ENCODE results near the gene LINS1. TPM values are rescaled to one million over a fixed set of nuclear protein-coding genes. Genes with fewer than 3 reads are reported as not detected.

Gene LINS1
- total and polyA plus RNA-seq, 10 of the 15 experiments (the other 5 are each of a cell fraction or from before 2014, with no cell fraction given): 13.5 to 33.1 (median 20.3) TPM

- Histone ChIP-seq H3K4me2 (ENCODE audit: control insufficient read depth, insufficient read depth) (no peak overlapping the region), H3K4me3 (no peak overlapping the region), H2AFZ (ENCODE audit: control insufficient read depth, low read depth, low read length) (no peak overlapping the region), H3K4me1 (ENCODE audit: control insufficient read depth, insufficient read depth, low read length) (no peaks in the 10 kb centered on the region), H3K27me3 (replicated peaks in 1 of 2; ENCODE audit: control insufficient read depth in 2 of 2, insufficient read depth in 2 of 2, low read length in 1 of 2) (no peaks in the 10 kb centered on the region), H3K79me2 (ENCODE audit: control insufficient read depth, insufficient read depth, low read length) (no peaks in the 10 kb centered on the region; the same call in 1 of the 2 replicates), H3K36me3 (ENCODE audit: control insufficient read depth in 2 of 2, insufficient read depth in 2 of 2, low read length in 1 of 2) (peaks cover 0 to 14% of the 10 kb centered on the region in 2 experiments; a peak in 2 of 4 replicates), H3K9ac (ENCODE audit: control insufficient read depth, insufficient read depth, low read length) (no peak overlapping the region), H3K27ac (ENCODE audit: control insufficient read depth, insufficient read depth) (no peak overlapping the region), H3K9me3 (replicated peaks; ENCODE audit: control insufficient read depth, insufficient read depth, low read length) (no peaks in the 10 kb centered on the region), H4K20me1 (ENCODE audit: control insufficient read depth, insufficient read depth) (no peaks in the 10 kb centered on the region)
- intact Hi-C loops (cut with micrococcal nuclease; ENCODE audit: unreplicated experiment): no loop called here
- ChIA-PET RAD21 (ENCODE audit: unreplicated experiment) (no interaction called here), SMC1A (ENCODE audit: uncharacterized antibody, unreplicated experiment) (interaction anchor here (2.6 kb wide), 1 partner anchor 295 kb away, joined by 6 read pairs; the partner anchor contains the start of gene LRRK1), POLR2A (interaction anchor here (0.5 kb wide), 1 partner anchor 9 kb away, joined by 8 read pairs; no protein-coding TSS in a partner anchor), CTCF (no interaction called here)
- WGBS (ENCODE audit: insufficient coverage, insufficient replicate concordance, low lambda C conversion rate, missing lambda C conversion rate): 79% methylated on average over 5 of the region's 5 CpGs
- no TSS peak for BruUV-seq (replicated peaks)
- DNase-seq (ENCODE audit: low read depth, low spot score) (no peak), ATAC-seq (no peak), FAIRE-seq (no peak)
- in situ Hi-C loops (cut with MboI): loop anchor here (25.0 kb wide), 1 partner anchor 1361 kb away; the partner anchor contains the start of gene LRRC28
- TF ChIP-seq YY1 (IDR thresholded peaks at IDR 0.05; ENCODE audit: low read depth, low read length): no peak
- TF ChIP-seq RFX5 (IDR thresholded peaks at IDR 0.05; ENCODE audit: low read depth, low read length): no peak
- TF ChIP-seq CHD1 (IDR thresholded peaks at IDR 0.05; ENCODE audit: low read depth, low read length): no peak
- TF ChIP-seq KAT2A (conservative IDR thresholded peaks at IDR 0.05; ENCODE audit: control insufficient read depth, low read depth, low read length): no peak
- no peak for TF ChIP-seq BACH1 (IDR thresholded peaks at IDR 0.05; ENCODE audit: borderline replicate concordance)
- TF ChIP-seq ZNF274 (IDR thresholded peaks at IDR 0.05; ENCODE audit: insufficient read depth, insufficient read length): no peak
- TF ChIP-seq ATF3 (IDR thresholded peaks at IDR 0.05; ENCODE audit: borderline replicate concordance, extremely low read depth, low read depth, low read length): no peak
- no peak for TF ChIP-seq IKZF2 (IDR thresholded peaks at IDR 0.05)
- no peak for TF ChIP-seq CBFB (IDR thresholded peaks at IDR 0.05; ENCODE audit: low read depth)
- TF ChIP-seq ZNF592 (IDR thresholded peaks at IDR 0.05): no peak
- TF ChIP-seq GATAD2B (conservative IDR thresholded peaks at IDR 0.05; ENCODE audit: low read depth): no peak
- TF ChIP-seq CBX5 (IDR thresholded peaks at IDR 0.05; ENCODE audit: low read depth): no peak
- TF ChIP-seq, protein P1, sequence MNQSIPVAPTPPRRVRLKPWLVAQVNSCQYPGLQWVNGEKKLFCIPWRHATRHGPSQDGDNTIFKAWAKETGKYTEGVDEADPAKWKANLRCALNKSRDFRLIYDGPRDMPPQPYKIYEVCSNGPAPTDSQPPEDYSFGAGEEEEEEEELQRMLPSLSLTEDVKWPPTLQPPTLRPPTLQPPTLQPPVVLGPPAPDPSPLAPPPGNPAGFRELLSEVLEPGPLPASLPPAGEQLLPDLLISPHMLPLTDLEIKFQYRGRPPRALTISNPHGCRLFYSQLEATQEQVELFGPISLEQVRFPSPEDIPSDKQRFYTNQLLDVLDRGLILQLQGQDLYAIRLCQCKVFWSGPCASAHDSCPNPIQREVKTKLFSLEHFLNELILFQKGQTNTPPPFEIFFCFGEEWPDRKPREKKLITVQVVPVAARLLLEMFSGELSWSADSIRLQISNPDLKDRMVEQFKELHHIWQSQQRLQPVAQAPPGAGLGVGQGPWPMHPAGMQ (IDR thresholded peaks at IDR 0.05; ENCODE audit: borderline replicate concordance): no peak
- TF ChIP-seq, protein P2, sequence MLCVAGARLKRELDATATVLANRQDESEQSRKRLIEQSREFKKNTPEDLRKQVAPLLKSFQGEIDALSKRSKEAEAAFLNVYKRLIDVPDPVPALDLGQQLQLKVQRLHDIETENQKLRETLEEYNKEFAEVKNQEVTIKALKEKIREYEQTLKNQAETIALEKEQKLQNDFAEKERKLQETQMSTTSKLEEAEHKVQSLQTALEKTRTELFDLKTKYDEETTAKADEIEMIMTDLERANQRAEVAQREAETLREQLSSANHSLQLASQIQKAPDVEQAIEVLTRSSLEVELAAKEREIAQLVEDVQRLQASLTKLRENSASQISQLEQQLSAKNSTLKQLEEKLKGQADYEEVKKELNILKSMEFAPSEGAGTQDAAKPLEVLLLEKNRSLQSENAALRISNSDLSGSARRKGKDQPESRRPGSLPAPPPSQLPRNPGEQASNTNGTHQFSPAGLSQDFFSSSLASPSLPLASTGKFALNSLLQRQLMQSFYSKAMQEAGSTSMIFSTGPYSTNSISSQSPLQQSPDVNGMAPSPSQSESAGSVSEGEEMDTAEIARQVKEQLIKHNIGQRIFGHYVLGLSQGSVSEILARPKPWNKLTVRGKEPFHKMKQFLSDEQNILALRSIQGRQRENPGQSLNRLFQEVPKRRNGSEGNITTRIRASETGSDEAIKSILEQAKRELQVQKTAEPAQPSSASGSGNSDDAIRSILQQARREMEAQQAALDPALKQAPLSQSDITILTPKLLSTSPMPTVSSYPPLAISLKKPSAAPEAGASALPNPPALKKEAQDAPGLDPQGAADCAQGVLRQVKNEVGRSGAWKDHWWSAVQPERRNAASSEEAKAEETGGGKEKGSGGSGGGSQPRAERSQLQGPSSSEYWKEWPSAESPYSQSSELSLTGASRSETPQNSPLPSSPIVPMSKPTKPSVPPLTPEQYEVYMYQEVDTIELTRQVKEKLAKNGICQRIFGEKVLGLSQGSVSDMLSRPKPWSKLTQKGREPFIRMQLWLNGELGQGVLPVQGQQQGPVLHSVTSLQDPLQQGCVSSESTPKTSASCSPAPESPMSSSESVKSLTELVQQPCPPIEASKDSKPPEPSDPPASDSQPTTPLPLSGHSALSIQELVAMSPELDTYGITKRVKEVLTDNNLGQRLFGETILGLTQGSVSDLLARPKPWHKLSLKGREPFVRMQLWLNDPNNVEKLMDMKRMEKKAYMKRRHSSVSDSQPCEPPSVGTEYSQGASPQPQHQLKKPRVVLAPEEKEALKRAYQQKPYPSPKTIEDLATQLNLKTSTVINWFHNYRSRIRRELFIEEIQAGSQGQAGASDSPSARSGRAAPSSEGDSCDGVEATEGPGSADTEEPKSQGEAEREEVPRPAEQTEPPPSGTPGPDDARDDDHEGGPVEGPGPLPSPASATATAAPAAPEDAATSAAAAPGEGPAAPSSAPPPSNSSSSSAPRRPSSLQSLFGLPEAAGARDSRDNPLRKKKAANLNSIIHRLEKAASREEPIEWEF (IDR thresholded peaks at IDR 0.05; ENCODE audit: insufficient replicate concordance, low read depth, low read length): no peak
These were observed 21.3 kb upstream of the LINS1 start for GRCh38 chr15:100623301-100623700.
